K562 (cell line): Measurements from ENCODE around the gene SCARF2. TPM values are rescaled to one million over a fixed set of nuclear protein-coding genes. Genes with fewer than 3 reads are reported as not detected.

Experiments used
- C11orf30 ChIP-seq: fragments of 450-650 bp; IDR thresholded peaks from 2 replicates; pipeline ENCODE4 v1.6.1; 2016; ENCODE audit warnings: low read depth, mild to moderate bottlenecking
- CBFA2T2 ChIP-seq: fragments of 450-650 bp; conservative IDR thresholded peaks from 2 replicates; pipeline ENCODE4 v1.6.1; 2017; ENCODE audit warnings: mild to moderate bottlenecking
- CHAMP1 ChIP-seq: fragments of 450-650 bp; IDR thresholded peaks from 2 replicates; pipeline ENCODE4 v1.6.1; 2016; ENCODE audit warnings: mild to moderate bottlenecking
- CTCF ChIP-seq, 3 experiments: IDR thresholded peaks in 2 of 3; conservative IDR thresholded peaks in 1 of 3; 2 replicates each; pipeline ENCODE4 v1.5.1; 2011 to 2012; ENCODE audit warnings: low read length in 3 of 3, mild to moderate bottlenecking in 3 of 3, control low read depth in 2 of 3, improper control_type of control experiment in 1 of 3, inconsistent platforms in 1 of 3, low read depth in 1 of 3, mixed read lengths in 1 of 3, moderate library complexity in 1 of 3; ENCODE audit not compliant: insufficient read depth in 2 of 3
- CTCFL ChIP-seq: IDR thresholded peaks from 2 replicates; pipeline ENCODE4 v1.6.1; 2011; ENCODE audit warnings: borderline replicate concordance, low read depth, mild to moderate bottlenecking, moderate library complexity, low read length; ENCODE audit not compliant: insufficient read depth, poor library complexity, severe bottlenecking
- ELF2 ChIP-seq: fragments of 250-450 bp; sonication (Bioruptor Pico); IDR thresholded peaks from 2 replicates; pipeline ENCODE4 v1.5.0; 2021; ENCODE audit warnings: mild to moderate bottlenecking
- HDAC1 ChIP-seq, 2 experiments: fragments of 450-650 bp; IDR thresholded peaks; 2 replicates each; pipeline ENCODE4 v1.6.1; 2016 to 2017; ENCODE audit warnings: inconsistent platforms in 1 of 2, mild to moderate bottlenecking in 1 of 2, moderate library complexity in 1 of 2
- HIVEP1 ChIP-seq: fragments of 250-450 bp; sonication (Bioruptor Pico); IDR thresholded peaks from 2 replicates; pipeline ENCODE4 v1.4.0; 2020; ENCODE audit warnings: mild to moderate bottlenecking
- HMGXB4 ChIP-seq: sonication (generic); formaldehyde crosslinking; IDR thresholded peaks from 2 replicates; pipeline ENCODE4 v1.8.1; 2023; ENCODE audit warnings: mild to moderate bottlenecking, missing genetic modification reagents
- JUN ChIP-seq, 2 experiments: sonication (generic) in 1 of 2; formaldehyde crosslinking in 1 of 2; IDR thresholded peaks; 2 replicates each; pipeline versions ENCODE4 v1.6.1 to v1.8.0; 2012 to 2022; ENCODE audit warnings: borderline replicate concordance in 2 of 2, mild to moderate bottlenecking in 2 of 2, improper control_type of control experiment in 1 of 2, low read depth in 1 of 2, low read length in 1 of 2, missing genetic modification reagents in 1 of 2
- MAZ ChIP-seq, 2 experiments: fragments of 450-650 bp in 1 of 2; sonication (generic) in 1 of 2; formaldehyde crosslinking; IDR thresholded peaks in 1 of 2; conservative IDR thresholded peaks in 1 of 2; 2 replicates each; pipeline versions ENCODE4 v1.4.0 to v1.5.0; 2020; ENCODE audit warnings: mild to moderate bottlenecking in 1 of 2, missing genetic modification reagents in 1 of 2
- MCM5 ChIP-seq: fragments of 450-650 bp; IDR thresholded peaks from 2 replicates; pipeline ENCODE4 v1.6.1; 2016; ENCODE audit warnings: low read depth
- RAD51 ChIP-seq: fragments of 450-650 bp; IDR thresholded peaks from 2 replicates; pipeline ENCODE4 v1.7.1; 2016; ENCODE audit warnings: low read depth, mild to moderate bottlenecking, borderline replicate concordance
- SMARCA4 ChIP-seq: fragments of 450-650 bp; IDR thresholded peaks from 2 replicates; pipeline ENCODE4 v1.6.1; 2016
- SMARCA5 ChIP-seq: fragments of 450-650 bp; IDR thresholded peaks from 2 replicates; pipeline ENCODE4 v1.6.1; 2016
- SOX6 ChIP-seq: fragments of 450-650 bp; IDR thresholded peaks from 2 replicates; pipeline ENCODE4 v1.6.1; 2014; ENCODE audit warnings: mild to moderate bottlenecking
- TAF7 ChIP-seq: fragments of 450-650 bp; IDR thresholded peaks from 2 replicates; pipeline ENCODE4 v1.6.1; 2016; ENCODE audit warnings: missing genetic modification characterization, missing compliant biosample characterization
- TAF9B ChIP-seq: fragments of 450-650 bp; IDR thresholded peaks from 2 replicates; pipeline ENCODE4 v1.6.1; 2018; ENCODE audit warnings: mild to moderate bottlenecking; ENCODE audit not compliant: partially characterized antibody
- TGIF2 ChIP-seq: sonication (generic); formaldehyde crosslinking; IDR thresholded peaks from 2 replicates; pipeline ENCODE4 v1.8.1; 2022; ENCODE audit warnings: mild to moderate bottlenecking, missing genetic modification reagents, moderate library complexity
- TRIM24 ChIP-seq, 2 experiments: fragments of 450-650 bp; IDR thresholded peaks; 2 replicates each; pipeline ENCODE4 v1.6.1; 2016
- ZFP36 ChIP-seq: fragments of 150-350 bp; IDR thresholded peaks from 2 replicates; pipeline ENCODE4 v1.6.1; 2018; ENCODE audit warnings: low read length, low read depth; ENCODE audit not compliant: partially characterized antibody
- polyA plus RNA-seq, 8 experiments: library from polyadenylated mRNA; depleted of rRNA in 4 of 8; stranded (reverse) in 5 of 8; unstranded in 3 of 8; fragments of >200 nt; fragmentation: Nextera tagmentation in 2 of 8; fragmentation: Illumina TruSeq in 1 of 8; extraction: Ambion mirVana in 2 of 8; extraction: Trizol in 1 of 8; gene quantifications; 2 replicates each; pipeline versions ENCODE4 v1.2.1 to v1.2.3, GENCODE V29; 2011 to 2014; ENCODE audit warnings: inconsistent platforms in 1 of 8, missing spikeins in 1 of 8
- total RNA-seq, 7 experiments: library from RNA; depleted of rRNA in 6 of 7; stranded (reverse); fragments of >200 nt in 6 of 7; fragmentation: Illumina TruSeq in 2 of 7; extraction: Trizol in 2 of 7; gene quantifications; 2 replicates each; pipeline versions ENCODE4 v1.2.1 to v1.2.3, GENCODE V29; 2011 to 2021; ENCODE audit warnings: low replicate concordance in 1 of 7

The SCARF2 gene
- total and polyA plus RNA-seq, 9 of the 15 experiments (the other 6 are each of a cell fraction or from before 2014, with no cell fraction given) = 0.06 to 0.32 (median 0.21) TPM; not detected in 5

GRCh38 chr22:20469110-20469868, 31.7 kb upstream of the SCARF2 start (continued):
- no peak for TF ChIP-seq TGIF2 (CRISPR knock-in tag)
- no peak for TF ChIP-seq HMGXB4
- TF ChIP-seq MAZ (CRISPR knock-in tag; conservative IDR thresholded peaks at IDR 0.05 in 1 of 2, IDR thresholded peaks at IDR 0.05 in 1 of 2) = no peak
- TF ChIP-seq SOX6 = no peak
- no peak for TF ChIP-seq C11orf30
- no peak for TF ChIP-seq RAD51
- no peak for TF ChIP-seq CTCFL
- peak; percentile 48; the same call in 1 of the 2 replicates for TF ChIP-seq SMARCA5
- TF ChIP-seq HDAC1 (IDR thresholded peaks at IDR 0.05) = peak in 1 of 2 experiments; percentile 68; a peak in 2 of 4 replicates
- TF ChIP-seq ELF2 (CRISPR knock-in tag) = no peak
- peak; percentile 19 for TF ChIP-seq ZFP36
- TF ChIP-seq MCM5 = no peak
- TF ChIP-seq CTCF (IDR thresholded peaks at IDR 0.05 in 2 of 3, conservative IDR thresholded peaks at IDR 0.05 in 1 of 3; ENCODE audit: insufficient read depth in 2 of 3, low read depth in 1 of 3, low read length in 3 of 3) = no peak
- TF ChIP-seq HIVEP1 (CRISPR knock-in tag) = no peak
- peak; percentile 62 for TF ChIP-seq CBFA2T2
- no peak for TF ChIP-seq TAF9B
- 0 out of 2 replicates have a peak, but pooled peaks have one; percentile 34 for TF ChIP-seq SMARCA4
- no peak for TF ChIP-seq CHAMP1
- TF ChIP-seq JUN (IDR thresholded peaks at IDR 0.05; ENCODE audit: borderline replicate concordance, low read depth, low read length) = no peak
- TF ChIP-seq JUN (CRISPR knock-in tag; IDR thresholded peaks at IDR 0.05; ENCODE audit: borderline replicate concordance) = no peak
- no peak for TF ChIP-seq TAF7 (tag)
- TF ChIP-seq TRIM24 (IDR thresholded peaks at IDR 0.05) = no peak
